ENCODE measurements around the gene ASTN2.

Gene ASTN2

GRCh38 chr9:117247266-117247665 is 167.6 kb downstream of the ASTN2 start:
- peak; percentile 41; the same call in 1 of the 2 replicates for TF ChIP-seq CTCF (conservative IDR thresholded peaks at IDR 0.05; ENCODE audit: low read depth, low read length)
- Histone ChIP-seq H3K4me2 (no peak overlapping the region), H3K9ac (no peak overlapping the region), H3K4me1 (ENCODE audit: low read depth, poor library complexity, severe bottlenecking) (no peaks in the 10 kb centered on the region), H3K36me3 (ENCODE audit: insufficient read depth) (no peaks in the 10 kb centered on the region), H3K79me2 (ENCODE audit: insufficient read depth, low read depth) (no peaks in the 10 kb centered on the region), H4K20me1 (ENCODE audit: insufficient read depth) (no peaks in the 10 kb centered on the region), H2AFZ (ENCODE audit: low read depth) (no peak overlapping the region), H3K27ac (no peak overlapping the region), H3K27me3 (ENCODE audit: insufficient read depth, low read depth) (no peaks in the 10 kb centered on the region), H3K4me3 (IDR thresholded peaks at IDR 0.05; ENCODE audit: insufficient read depth, low read depth, low read length) (no peak overlapping the region)

- H3K79me2 ChIP-seq (ENCODE audit: insufficient read depth, low read depth): no peaks in the 10 kb centered on the region
- H2AFZ ChIP-seq (ENCODE audit: low read depth): no peak overlapping the region
- no peak overlapping the region for H3K27ac ChIP-seq
- no peaks in the 10 kb centered on the region for H3K36me3 ChIP-seq (ENCODE audit: insufficient read depth)
- H3K27me3 ChIP-seq (ENCODE audit: insufficient read depth, low read depth): no peaks in the 10 kb centered on the region
- no peaks in the 10 kb centered on the region for H3K4me1 ChIP-seq (ENCODE audit: low read depth, poor library complexity, severe bottlenecking)
- no peaks in the 10 kb centered on the region for H4K20me1 ChIP-seq (ENCODE audit: insufficient read depth)
- no peak overlapping the region for H3K4me3 ChIP-seq (IDR thresholded peaks at IDR 0.05; ENCODE audit: insufficient read depth, low read depth, low read length)
- no peak overlapping the region for H3K4me2 ChIP-seq
- no peak for TF ChIP-seq CTCF (conservative IDR thresholded peaks at IDR 0.05; ENCODE audit: low read depth, low read length)
- no peak overlapping the region for H3K9ac ChIP-seq
Observed at GRCh38 chr9:117245175-117245829, 169.6 kb downstream of the ASTN2 start.

GRCh38 chr9:117242082-117242481 is 172.8 kb downstream of the ASTN2 start:
- no peak for TF ChIP-seq CTCF (conservative IDR thresholded peaks at IDR 0.05; ENCODE audit: low read depth, low read length)
- no peaks in the 10 kb centered on the region for H3K4me1 ChIP-seq (ENCODE audit: low read depth, poor library complexity, severe bottlenecking)
- H4K20me1 ChIP-seq (ENCODE audit: insufficient read depth): no peaks in the 10 kb centered on the region
- H3K79me2 ChIP-seq (ENCODE audit: insufficient read depth, low read depth): no peaks in the 10 kb centered on the region
- no peak overlapping the region for H3K4me2 ChIP-seq
- no peak overlapping the region for H2AFZ ChIP-seq (ENCODE audit: low read depth)
- H3K36me3 ChIP-seq (ENCODE audit: insufficient read depth): no peaks in the 10 kb centered on the region
- no peak overlapping the region for H3K9ac ChIP-seq
- no peak overlapping the region for H3K4me3 ChIP-seq (IDR thresholded peaks at IDR 0.05; ENCODE audit: insufficient read depth, low read depth, low read length)
- no peak overlapping the region for H3K27ac ChIP-seq
- no peaks in the 10 kb centered on the region for H3K27me3 ChIP-seq (ENCODE audit: insufficient read depth, low read depth)

- Histone ChIP-seq H3K4me1 (ENCODE audit: low read depth, poor library complexity, severe bottlenecking) (no peaks in the 10 kb centered on the region), H3K27me3 (ENCODE audit: insufficient read depth, low read depth) (no peaks in the 10 kb centered on the region), H3K9ac (no peak overlapping the region), H3K4me2 (no peak overlapping the region), H3K27ac (no peak overlapping the region), H3K36me3 (ENCODE audit: insufficient read depth) (no peaks in the 10 kb centered on the region), H3K4me3 (IDR thresholded peaks at IDR 0.05; ENCODE audit: insufficient read depth, low read depth, low read length) (no peak overlapping the region), H4K20me1 (ENCODE audit: insufficient read depth) (no peaks in the 10 kb centered on the region), H2AFZ (ENCODE audit: low read depth) (no peak overlapping the region), H3K79me2 (ENCODE audit: insufficient read depth, low read depth) (no peaks in the 10 kb centered on the region)
- no peak for TF ChIP-seq CTCF (conservative IDR thresholded peaks at IDR 0.05; ENCODE audit: low read depth, low read length)
Observed at GRCh38 chr9:117239428-117239827, 175.4 kb downstream of the ASTN2 start.
